Esophagus muscularis mucosa (tissue), 3 donors: ENCODE data around the gene PCNT.

Experiments used
- CTCF ChIP-seq, 3 experiments: fragments of 200-600 bp in 2 of 3; fragments of 450-650 bp in 1 of 3; sonication (generic) in 2 of 3; IDR thresholded peaks; one replicate each; pipeline ENCODE4 v1.5.1; 2017 to 2019; ENCODE audit warnings: antibody characterized with exemption in 3 of 3, mild to moderate bottlenecking in 2 of 3, moderate library complexity in 1 of 3
- POLR2A ChIP-seq: fragments of 450-650 bp; IDR thresholded peaks from one replicate; pipeline ENCODE4 v1.6.1; 2017; ENCODE audit warnings: antibody characterized with exemption, moderate library complexity, mild to moderate bottlenecking, low read depth
- POLR2AphosphoS5 ChIP-seq, 2 donors: sonication (generic); formaldehyde crosslinking; IDR thresholded peaks; one replicate each; pipeline ENCODE4 v1.6.1; 2017; ENCODE audit warnings: antibody characterized with exemption in 2 of 2

GRCh38 chr21:46412521-46413364 is 88.8 kb downstream of the PCNT start:
- no peak for TF ChIP-seq CTCF (IDR thresholded peaks at IDR 0.05)
- TF ChIP-seq POLR2AphosphoS5 (IDR thresholded peaks at IDR 0.05) = no peak
- no peak for TF ChIP-seq POLR2A
